Inferior parietal cortex (tissue), 1 donor: ENCODE results near the gene PCDH1.
"Not testable (repeated sequence)": the region's sequence is repeated elsewhere in the genome, so short reads cannot be mapped to it uniquely, and the experiment has no call there.

Experiments
- DNase-seq: peaks from one replicate; pipeline ENCODE4 v3.0.0-alpha.2; 2016; ENCODE audit errors: extremely low spot score

PCDH1 gene

GRCh38 chr5:141834331-141834730 lies 43.9 kb downstream of the PCDH1 start:
- no peak for DNase-seq

GRCh38 chr5:141832131-141832530 lies 46.1 kb downstream of the PCDH1 start:
- no peak for DNase-seq

- no peak for DNase-seq
These were observed 50.0 kb downstream of the PCDH1 start for GRCh38 chr5:141828162-141828561.

- DNase-seq = no peak
These were observed 51.5 kb downstream of the PCDH1 start for GRCh38 chr5:141826674-141827073.

GRCh38 chr5:141825791-141826560 lies 52.2 kb downstream of the PCDH1 start:
- DNase-seq = no peak

- DNase-seq = no peak
These were observed 53.0 kb downstream of the PCDH1 start for GRCh38 chr5:141825241-141825671.

- DNase-seq = no peak
These were observed 53.5 kb downstream of the PCDH1 start for GRCh38 chr5:141824717-141825116.

GRCh38 chr5:141823056-141823455 lies 55.2 kb downstream of the PCDH1 start:
- DNase-seq = no peak

GRCh38 chr5:141822144-141822543 lies 56.1 kb downstream of the PCDH1 start:
- DNase-seq = no peak

GRCh38 chr5:141821430-141821925 lies 56.7 kb downstream of the PCDH1 start:
- peak; percentile 84 for DNase-seq

GRCh38 chr5:141820686-141821085 lies 57.5 kb downstream of the PCDH1 start:
- not testable (repeated sequence) for DNase-seq

GRCh38 chr5:141817631-141818030 lies 60.6 kb downstream of the PCDH1 start:
- no peak for DNase-seq

- no peak for DNase-seq
These were observed 61.4 kb downstream of the PCDH1 start for GRCh38 chr5:141816598-141817399.

- DNase-seq = no peak
These were observed 62.4 kb downstream of the PCDH1 start for GRCh38 chr5:141815796-141816180.

- no peak for DNase-seq
These were observed 63.0 kb downstream of the PCDH1 start for GRCh38 chr5:141815051-141815795.

- DNase-seq = no peak
These were observed 63.9 kb downstream of the PCDH1 start for GRCh38 chr5:141814064-141814964.

GRCh38 chr5:141812512-141812911 lies 65.7 kb downstream of the PCDH1 start:
- DNase-seq = no peak

- DNase-seq = no peak
These were observed 66.7 kb downstream of the PCDH1 start for GRCh38 chr5:141811287-141812155.

- DNase-seq = no peak
These were observed 67.5 kb downstream of the PCDH1 start for GRCh38 chr5:141810702-141811101.
